OCI-M2 (cell line): ENCODE measurements around the gene PACS2.

Experiments
- DNase-seq: peaks from one replicate; lab custom pipeline; 2025; ENCODE audit not compliant: unreplicated experiment; lab: John Stamatoyannopoulos, UW

The PACS2 gene

GRCh38 chr14:105419195-105420091, 104.9 kb downstream of the PACS2 start, which contains the start of gene MTA1:
Gene MTA1, plus strand, starts transcription at chr14:105419827. Its CDS starts 209 bp downstream, at chr14:105420036.
- DNase-seq = no peak

GRCh38 chr14:105420101-105420973, 105.8 kb downstream of the PACS2 start:
- no peak for DNase-seq

- DNase-seq = no peak
Observed at GRCh38 chr14:105420974-105421674, 106.6 kb downstream of the PACS2 start.

GRCh38 chr14:105421723-105422615, 107.4 kb downstream of the PACS2 start:
- DNase-seq = no peak

GRCh38 chr14:105422695-105423487, 108.3 kb downstream of the PACS2 start:
- no peak for DNase-seq

GRCh38 chr14:105423488-105424195, 109.1 kb downstream of the PACS2 start:
- DNase-seq = no peak

- DNase-seq = no peak
Observed at GRCh38 chr14:105424861-105425260, 110.3 kb downstream of the PACS2 start.

- no peak for DNase-seq
Observed at GRCh38 chr14:105425823-105426247, 111.3 kb downstream of the PACS2 start.

- DNase-seq = no peak
Observed at GRCh38 chr14:105426416-105427130, 112.0 kb downstream of the PACS2 start.

- no peak for DNase-seq
Observed at GRCh38 chr14:105427412-105427811, 112.9 kb downstream of the PACS2 start.

- no peak for DNase-seq
Observed at GRCh38 chr14:105427936-105428485, 113.5 kb downstream of the PACS2 start.

GRCh38 chr14:105430042-105430441, 115.5 kb downstream of the PACS2 start:
- DNase-seq = no peak

- DNase-seq = no peak
Observed at GRCh38 chr14:105430565-105430964, 116.0 kb downstream of the PACS2 start.

- DNase-seq = no peak
Observed at GRCh38 chr14:105431256-105431655, 116.7 kb downstream of the PACS2 start.

- no peak for DNase-seq
Observed at GRCh38 chr14:105432657-105433056, 118.1 kb downstream of the PACS2 start.

- DNase-seq = no peak
Observed at GRCh38 chr14:105433161-105433605, 118.6 kb downstream of the PACS2 start.

- DNase-seq = no peak
Observed at GRCh38 chr14:105436402-105436801, 121.9 kb downstream of the PACS2 start.
